ENCODE data around the gene ARPP21.
"Not testable (repeated sequence)": the region's sequence is repeated elsewhere in the genome, so short reads cannot be mapped to it uniquely, and the experiment has no call there.

DNA sequence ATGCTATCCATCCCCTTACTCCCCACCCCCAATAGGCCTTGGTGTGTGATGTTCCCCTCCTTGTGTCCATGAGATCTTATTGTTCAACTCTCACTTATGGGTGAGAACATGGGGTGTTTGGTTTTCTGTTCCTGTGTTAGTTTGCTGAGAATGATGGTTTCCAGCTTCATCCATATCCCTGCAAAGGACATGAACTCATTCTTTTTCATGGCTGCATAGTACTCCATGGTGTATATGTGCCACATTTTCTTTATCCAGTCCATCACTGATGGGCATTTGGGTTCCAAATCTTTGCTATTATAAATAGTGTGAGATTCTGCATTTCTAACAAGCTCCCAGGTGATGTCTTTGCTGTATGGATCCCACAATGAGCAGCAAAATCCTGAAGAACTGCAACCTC, 176.5 kb downstream of the ARPP21 start:
- TF ChIP-seq POLR2A (IDR thresholded peaks at IDR 0.05; ENCODE audit: low read length); GATA1 (IDR thresholded peaks at IDR 0.05; ENCODE audit: low read depth, low read length): not testable (repeated sequence)
